HepG2 (cell line): ENCODE results near the gene WNK2. TPM values are rescaled to one million over a fixed set of nuclear protein-coding genes. Genes with fewer than 3 reads are reported as not detected.

Experiments used
- ATAC-seq: fragments of 200-7000 bp; cut with Tn5 transposase; 3 replicates; pipeline ENCODE4 v1.9.1; 2020; ENCODE audit warnings: mild to moderate bottlenecking, moderate library complexity
- BruUV-seq: library from RNA; stranded (reverse); fragments of 400-500 nt; replicated peaks from 2 replicates; lab custom pipeline; 2021; lab: Mats Ljungman, UMichigan
- CTCF ChIA-PET: fragments of 300-600 bp; formaldehyde crosslinking; extraction: SDS; loops from one replicate; lab custom pipeline; 2021; ENCODE audit warnings: low total read pairs, inconsistent platforms, low intra/inter-chr PET ratio; lab: Yijun Ruan, JAX
- POLR2A ChIA-PET: fragments of 350-600 bp; sonication (Branson Sonifier 250); formaldehyde crosslinking; loops from one replicate; lab custom pipeline; 2020; ENCODE audit warnings: antibody characterized with exemption, inconsistent platforms; lab: Yijun Ruan, JAX
- DNase-seq: peaks from one replicate; pipeline ENCODE4 v3.0.0-alpha.2; 2015; ENCODE audit warnings: low spot score
- FAIRE-seq: peaks from 3 replicates; lab custom pipeline; 2011; peaks lifted over from hg19 to GRCh38; lab: Jason Lieb, UNC
- H2AFZ ChIP-seq: one replicate; pipeline ENCODE4 v1.6.1; 2011; ENCODE audit warnings: low read length, inconsistent platforms
- H3K27ac ChIP-seq: fragments of 300-600 bp; 3 replicates; pipeline ENCODE4 v1.8.0; 2011; ENCODE audit warnings: mixed run types, mild to moderate bottlenecking, mixed read lengths, low read length, inconsistent platforms; ENCODE audit not compliant: insufficient read depth; ENCODE audit errors: extremely low read length
- H3K27me3 ChIP-seq, 2 experiments: fragments of 200-600 bp in 1 of 2; 2 replicates in 1 of 2; 3 replicates in 1 of 2; pipeline versions ENCODE4 v1.6.0 to v1.8.0; 2011; ENCODE audit warnings: low read length in 2 of 2, mild to moderate bottlenecking in 2 of 2, moderate library complexity in 2 of 2, inconsistent platforms in 1 of 2; ENCODE audit not compliant: insufficient read depth in 2 of 2, control insufficient read depth in 1 of 2
- H3K36me3 ChIP-seq, 2 experiments: fragments of 200-600 bp in 1 of 2; replicated peaks in 1 of 2; 2 replicates in 1 of 2; 3 replicates in 1 of 2; pipeline versions ENCODE4 v1.5.1 to v1.8.0; 2011; ENCODE audit warnings: low read length in 2 of 2, inconsistent platforms in 1 of 2; ENCODE audit not compliant: insufficient read depth in 2 of 2, control insufficient read depth in 1 of 2
- H3K4me1 ChIP-seq: 2 replicates; pipeline ENCODE4 v1.5.1; 2012; ENCODE audit warnings: low read length, inconsistent platforms; ENCODE audit not compliant: insufficient read depth
- H3K4me2 ChIP-seq: 2 replicates; pipeline ENCODE4 v1.6.0; 2011; ENCODE audit warnings: low read depth, low read length, inconsistent platforms
- H3K4me3 ChIP-seq, 3 experiments: fragments of 200-600 bp in 1 of 3; sonication (generic), shearing (Covaris generic) in 1 of 3; replicated peaks in 1 of 3; 2 replicates each; pipeline ENCODE4 v1.5.1; 2011 to 2016; ENCODE audit warnings: low read length in 3 of 3, inconsistent platforms in 2 of 3, low read depth in 2 of 3, mild to moderate bottlenecking in 2 of 3, control low read depth in 1 of 3, mixed read lengths in 1 of 3; ENCODE audit not compliant: insufficient read depth in 1 of 3
- H3K79me2 ChIP-seq: one replicate; pipeline ENCODE4 v1.6.1; 2011; ENCODE audit warnings: low read length, inconsistent platforms; ENCODE audit not compliant: insufficient read depth
- H3K9ac ChIP-seq: 2 replicates; pipeline ENCODE4 v1.6.0; 2011; ENCODE audit warnings: mild to moderate bottlenecking, low read depth, low read length, inconsistent platforms; ENCODE audit not compliant: insufficient read depth
- H3K9me3 ChIP-seq: 2 replicates; pipeline ENCODE4 v1.5.1; 2012; ENCODE audit warnings: mild to moderate bottlenecking, low read length
- H4K20me1 ChIP-seq: 2 replicates; pipeline ENCODE4 v1.6.0; 2011; ENCODE audit warnings: inconsistent platforms, mild to moderate bottlenecking, low read length, moderate library complexity; ENCODE audit not compliant: insufficient read depth
- ATF1 ChIP-seq: IDR thresholded peaks from 2 replicates; pipeline ENCODE4 v1.6.1; 2016; ENCODE audit warnings: mild to moderate bottlenecking, control low read depth
- CHD4 ChIP-seq: fragments of 200-600 bp; sonication (generic); IDR thresholded peaks from 2 replicates; pipeline ENCODE4 v1.7.0; 2017; ENCODE audit warnings: mild to moderate bottlenecking, low read length, borderline replicate concordance
- MIXL1 ChIP-seq: IDR thresholded peaks from 2 replicates; pipeline ENCODE4 v1.6.1; 2016
- PRDM10 ChIP-seq: sonication (generic); formaldehyde crosslinking; IDR thresholded peaks from 2 replicates; pipeline ENCODE4 v1.4.0; 2020; ENCODE audit warnings: low read depth, missing genetic modification reagents
- ZBTB7A ChIP-seq: sonication (generic); formaldehyde crosslinking; IDR thresholded peaks from 2 replicates; pipeline ENCODE4 v1.8.0; 2022; ENCODE audit warnings: mild to moderate bottlenecking, missing genetic modification reagents
- ZMYM3 ChIP-seq: sonication (generic); formaldehyde crosslinking; IDR thresholded peaks from 2 replicates; pipeline ENCODE4 v1.5.1; 2020; ENCODE audit warnings: mild to moderate bottlenecking, missing genetic modification reagents
- ZNF138 ChIP-seq: sonication (generic); formaldehyde crosslinking; IDR thresholded peaks from 2 replicates; pipeline ENCODE4 v1.5.0; 2020; ENCODE audit warnings: mild to moderate bottlenecking, low read depth, missing genetic modification reagents
- ZNF598 ChIP-seq: sonication (generic); formaldehyde crosslinking; IDR thresholded peaks from 2 replicates; pipeline ENCODE4 v1.5.1; 2020; ENCODE audit warnings: mild to moderate bottlenecking, missing genetic modification reagents, borderline replicate concordance
- ZNF878 ChIP-seq: sonication (generic); formaldehyde crosslinking; IDR thresholded peaks from 2 replicates; pipeline ENCODE4 v1.8.1; 2023; ENCODE audit warnings: mild to moderate bottlenecking, missing genetic modification reagents, moderate library complexity
- WGBS: methylation state at CpG from one replicate; pipeline ENCODE4 v1.1.6; 2017; ENCODE audit warnings: low lambda C conversion rate; 5-methylcytosine and 5-hydroxymethylcytosine counted together
- in situ Hi-C: cut with HindIII; loops from 2 replicates; pipeline ENCODE4 v1.10.0; 2017; ENCODE audit warnings: low pct_unique_long_range_greater_than_20kb; ENCODE audit not compliant: extremely low pct_ligation_motif_present
- intact Hi-C: fragments of 100-400 bp; cut with micrococcal nuclease; formaldehyde crosslinking; loops from one replicate; pipeline ENCODE4 v1.10.0; 2022; ENCODE audit not compliant: unreplicated experiment
- polyA plus RNA-seq, 8 experiments: library from polyadenylated mRNA; depleted of rRNA in 3 of 8; stranded (reverse) in 7 of 8; unstranded in 1 of 8; fragments of >200 nt; fragmentation: Illumina TruSeq in 4 of 8; extraction: Trizol in 4 of 8; gene quantifications; 2 replicates each; pipeline versions ENCODE4 v1.2.1 to v1.2.3, GENCODE V29; 2011 to 2016; ENCODE audit warnings: low read depth in 4 of 8, missing spikeins in 1 of 8, mixed read lengths in 1 of 8; ENCODE audit not compliant: insufficient read depth in 1 of 8
- total RNA-seq, 5 experiments: library from RNA; depleted of rRNA; stranded (reverse); fragments of >200 nt; fragmentation: Illumina TruSeq; extraction: Trizol; gene quantifications; 2 replicates each; pipeline ENCODE4 v1.2.3, GENCODE V29; 2016; ENCODE audit warnings: low read depth in 1 of 5

Gene WNK2
- total and polyA plus RNA-seq, 2 of the 13 experiments (the other 11 are each of a cell fraction or from before 2014, with no cell fraction given) = 10.5 to 12.0 TPM

GRCh38 chr9:93182572-93182971, 1.4 kb upstream of the WNK2 start (continued):
- TF ChIP-seq ATF1 (no peak), ZNF878 (CRISPR knock-in tag) (0 out of 2 replicates have a peak, but pooled peaks have one; percentile 17), MIXL1 (CRISPR knock-in tag) (0 out of 2 replicates have a peak, but pooled peaks have one; percentile 21)

- 0 out of 5 replicates have a peak, but pooled peaks cover 0 to 4% of the 10 kb centered on the region in 2 experiments for H3K36me3 ChIP-seq
- peaks cover 85% of the 10 kb centered on the region for H3K4me1 ChIP-seq
- no peaks in the 10 kb centered on the region for H3K9me3 ChIP-seq
- ChIA-PET CTCF (no interaction called here), POLR2A (interaction anchor here (1.1 to 1.7 kb wide), 3 partner anchors 15 to 115 kb away, joined by 3 to 5 read pairs (median 3); no protein-coding TSS in a partner anchor)
- BruUV-seq = no TSS peak
- H3K27me3 ChIP-seq = peaks cover 3 to 24% of the 10 kb centered on the region in 2 experiments; a peak in 4 of 5 replicates
- no peak overlapping the region for H3K27ac ChIP-seq
- 43% methylated on average over 4 of the region's 5 CpGs for WGBS
- H2AFZ ChIP-seq = no peak overlapping the region
- TF ChIP-seq PRDM10 (CRISPR knock-in tag) (no peak), ZBTB7A (CRISPR knock-in tag) (no peak), ZNF598 (CRISPR knock-in tag) (0 out of 2 replicates have a peak, but pooled peaks have one; percentile 18), ZNF138 (CRISPR knock-in tag) (0 out of 2 replicates have a peak, but pooled peaks have one; percentile 11), ZMYM3 (CRISPR knock-in tag) (peak; percentile 85; the same call in 1 of the 2 replicates), CHD4 (peak; percentile 41; the same call in 1 of the 2 replicates), MIXL1 (CRISPR knock-in tag) (0 out of 2 replicates have a peak, but pooled peaks have one; percentile 4)
- H3K9ac ChIP-seq = no peak overlapping the region
- intact Hi-C loops (no loop called here), in situ Hi-C loops (no loop called here)
- no peak for DNase-seq
- no peak for ATAC-seq
- peak overlapping the region; percentile 52 to 79 (median 54); a peak in 5 of 6 replicates for H3K4me3 ChIP-seq
- no peaks in the 10 kb centered on the region for H4K20me1 ChIP-seq
- no peak for FAIRE-seq
- peaks cover 27% of the 10 kb centered on the region for H3K79me2 ChIP-seq
- peak overlapping the region; percentile 80 for H3K4me2 ChIP-seq
These were observed 742 bp upstream of the WNK2 start for GRCh38 chr9:93183131-93183662.
